Gastrocnemius medialis (tissue), 4 donors: ENCODE data around the gene FARS2. TPM values are rescaled to one million over a fixed set of nuclear protein-coding genes. Genes with fewer than 3 reads are reported as not detected.

Experiments used
- ATAC-seq, 2 donors: fragments of 150-250 bp; one replicate each; pipeline ENCODE4 v1.9.1; 2016
- DNase-seq, 2 donors: peaks; one replicate each; pipeline ENCODE4 v3.0.0-alpha.2; 2019
- H3K27ac ChIP-seq, 4 donors: fragments of 200-600 bp; sonication (generic); 1 replicate in 1 of 4; 2 replicates in 3 of 4; pipeline ENCODE4 v1.5.1; 2016 to 2018; ENCODE audit warnings: mild to moderate bottlenecking in 2 of 4, moderate library complexity in 1 of 4
- H3K27me3 ChIP-seq, 3 donors: fragments of 200-600 bp; sonication (generic) in 2 of 3; 1 replicate in 1 of 3; 2 replicates in 2 of 3; pipeline versions ENCODE4 v1.5.1 to v1.6.0; 2016 to 2019; ENCODE audit warnings: mild to moderate bottlenecking in 1 of 3, moderate library complexity in 1 of 3
- H3K36me3 ChIP-seq, 2 donors: fragments of 200-600 bp; sonication (generic) in 1 of 2; one replicate each; pipeline ENCODE4 v1.5.1; 2017 to 2018
- H3K4me1 ChIP-seq, 2 donors: fragments of 200-600 bp; sonication (generic) in 1 of 2; one replicate each; pipeline ENCODE4 v1.5.1; 2016 to 2017; ENCODE audit warnings: mild to moderate bottlenecking in 2 of 2
- H3K4me3 ChIP-seq, 4 donors: fragments of 200-600 bp; sonication (generic) in 3 of 4; 1 replicate in 1 of 4; 2 replicates in 3 of 4; pipeline ENCODE4 v1.5.1; 2016 to 2019; ENCODE audit warnings: mild to moderate bottlenecking in 2 of 4
- H3K9me3 ChIP-seq, 3 donors: fragments of 200-600 bp; sonication (generic) in 2 of 3; 1 replicate in 1 of 3; 2 replicates in 2 of 3; pipeline ENCODE4 v1.5.1; 2016 to 2019
- POLR2A ChIP-seq, 2 donors: fragments of 450-650 bp; IDR thresholded peaks; one replicate each; pipeline ENCODE4 v1.6.1; 2017; ENCODE audit warnings: antibody characterized with exemption in 2 of 2, mild to moderate bottlenecking in 2 of 2, moderate library complexity in 2 of 2
- in situ Hi-C, 4 donors: fragments of 200-750 bp; cut with MboI; loops; one replicate each; pipeline versions ENCODE4 v1.15.0 to v1.8.0; 2017; ENCODE audit warnings: low sequenced_read_pairs in 4 of 4
- intact Hi-C: fragments of 100-400 bp; cut with DNase I; formaldehyde crosslinking; loops from one replicate; pipeline ENCODE4 v1.15.1; 2023; ENCODE audit warnings: low total_unique reads
- total RNA-seq, 4 donors: library from RNA; depleted of rRNA; stranded (reverse); fragments of >200 nt; gene quantifications; one replicate each; pipeline versions ENCODE4 v1.1.0 to v1.2.3, GENCODE V29; 2016
- TF ChIP-seq, protein P1 (sequence below), 5 experiments: fragments of 450-650 bp in 3 of 5; fragments of 200-600 bp in 2 of 5; sonication (generic) in 2 of 5; IDR thresholded peaks in 4 of 5; conservative IDR thresholded peaks in 1 of 5; 1 replicate in 4 of 5; 2 replicates in 1 of 5; pipeline ENCODE4 v1.5.1; 2016 to 2019; ENCODE audit warnings: antibody characterized with exemption in 5 of 5, mild to moderate bottlenecking in 3 of 5, moderate library complexity in 3 of 5

Gene FARS2
- total RNA-seq, 4 donors from 2014 or later = 13.6 to 24.0 (median 15.8) TPM

DNA sequence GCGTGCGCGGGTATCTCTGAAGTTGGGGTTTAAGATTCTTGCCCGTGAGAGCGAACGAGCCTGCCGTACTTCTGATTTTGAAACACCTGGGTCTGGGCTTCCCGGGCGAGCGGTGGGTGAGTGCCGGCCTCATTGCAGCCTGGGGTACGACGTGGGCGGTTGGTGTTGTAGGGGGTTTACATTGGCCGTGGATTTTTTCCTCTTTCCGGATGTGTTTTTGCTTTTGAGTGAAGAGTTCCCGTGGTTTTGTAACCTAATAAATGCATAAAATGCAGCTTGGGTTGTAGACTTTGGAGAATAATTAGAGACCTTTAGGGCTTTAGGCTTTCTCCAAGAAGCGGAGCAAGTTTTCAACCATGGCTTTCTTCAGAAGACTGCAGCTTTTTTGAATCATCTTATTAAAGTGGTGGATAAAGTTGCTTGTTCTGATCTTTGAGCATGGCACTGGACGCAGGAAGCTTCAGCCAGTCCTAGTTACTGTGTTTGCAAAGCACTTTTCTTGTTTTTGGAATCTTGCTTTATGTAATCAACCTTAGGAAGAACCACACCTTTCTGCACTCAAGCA lies 314 bp downstream of the FARS2 start:
- TF ChIP-seq POLR2A (IDR thresholded peaks at IDR 0.05) = no peak
- TF ChIP-seq, protein P1, sequence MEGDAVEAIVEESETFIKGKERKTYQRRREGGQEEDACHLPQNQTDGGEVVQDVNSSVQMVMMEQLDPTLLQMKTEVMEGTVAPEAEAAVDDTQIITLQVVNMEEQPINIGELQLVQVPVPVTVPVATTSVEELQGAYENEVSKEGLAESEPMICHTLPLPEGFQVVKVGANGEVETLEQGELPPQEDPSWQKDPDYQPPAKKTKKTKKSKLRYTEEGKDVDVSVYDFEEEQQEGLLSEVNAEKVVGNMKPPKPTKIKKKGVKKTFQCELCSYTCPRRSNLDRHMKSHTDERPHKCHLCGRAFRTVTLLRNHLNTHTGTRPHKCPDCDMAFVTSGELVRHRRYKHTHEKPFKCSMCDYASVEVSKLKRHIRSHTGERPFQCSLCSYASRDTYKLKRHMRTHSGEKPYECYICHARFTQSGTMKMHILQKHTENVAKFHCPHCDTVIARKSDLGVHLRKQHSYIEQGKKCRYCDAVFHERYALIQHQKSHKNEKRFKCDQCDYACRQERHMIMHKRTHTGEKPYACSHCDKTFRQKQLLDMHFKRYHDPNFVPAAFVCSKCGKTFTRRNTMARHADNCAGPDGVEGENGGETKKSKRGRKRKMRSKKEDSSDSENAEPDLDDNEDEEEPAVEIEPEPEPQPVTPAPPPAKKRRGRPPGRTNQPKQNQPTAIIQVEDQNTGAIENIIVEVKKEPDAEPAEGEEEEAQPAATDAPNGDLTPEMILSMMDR (IDR thresholded peaks at IDR 0.05 in 4 of 5, conservative IDR thresholded peaks at IDR 0.05 in 1 of 5) = no peak
- H3K36me3 ChIP-seq = no peaks in the 10 kb centered on the region
- no peaks in the 10 kb centered on the region for H3K27me3 ChIP-seq
- ATAC-seq (no peak), DNase-seq (no peak)
- intact Hi-C loops = loop anchor here (2.0 to 10.0 kb wide), 6 partner anchors 41 to 1127 kb away; partner anchors contain the start of genes CDYL and ECI2
- peak overlapping the region; percentile 85 to 99 (median 94) for H3K27ac ChIP-seq
- peaks cover 15 to 24% of the 10 kb centered on the region in 2 donors for H3K4me1 ChIP-seq
- peak overlapping the region; percentile 58 to 97 (median 86) for H3K4me3 ChIP-seq
- in situ Hi-C loops = no loop called here
- no peaks in the 10 kb centered on the region for H3K9me3 ChIP-seq

DNA sequence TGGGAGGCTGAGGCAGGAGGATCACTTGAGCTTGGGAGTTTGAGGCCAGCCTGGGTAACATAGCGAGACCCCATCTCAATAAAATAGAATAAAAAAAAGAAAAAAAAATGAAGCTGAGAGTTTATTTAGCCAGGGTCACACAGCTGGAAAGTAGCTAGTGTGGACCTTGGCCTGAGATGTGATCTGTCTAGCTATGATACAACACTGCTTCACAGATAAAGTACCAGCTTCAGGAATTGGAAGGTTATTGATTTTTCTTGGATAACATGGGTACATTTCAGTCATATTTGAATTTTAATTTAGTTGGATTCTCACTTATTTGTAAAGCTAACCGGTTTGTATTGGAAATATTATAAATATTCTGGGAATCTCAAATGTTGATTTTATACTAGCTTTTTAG lies 5.1 kb downstream of the FARS2 start:
- H3K4me1 ChIP-seq = peaks cover 9 to 12% of the 10 kb centered on the region in 2 donors
- H3K4me3 ChIP-seq = no peak overlapping the region
- H3K9me3 ChIP-seq = no peaks in the 10 kb centered on the region
- H3K36me3 ChIP-seq = no peaks in the 10 kb centered on the region
- DNase-seq (no peak), ATAC-seq (no peak)
- TF ChIP-seq POLR2A (IDR thresholded peaks at IDR 0.05) = no peak
- TF ChIP-seq, protein P1 (IDR thresholded peaks at IDR 0.05 in 4 of 5, conservative IDR thresholded peaks at IDR 0.05 in 1 of 5) = no peak
- intact Hi-C loops (loop anchor here (10.0 kb wide), 1 partner anchor 1132 kb away; the partner anchor contains the start of gene ECI2), in situ Hi-C loops (no loop called here)
- no peaks in the 10 kb centered on the region for H3K27me3 ChIP-seq
- H3K27ac ChIP-seq = no peak overlapping the region

DNA sequence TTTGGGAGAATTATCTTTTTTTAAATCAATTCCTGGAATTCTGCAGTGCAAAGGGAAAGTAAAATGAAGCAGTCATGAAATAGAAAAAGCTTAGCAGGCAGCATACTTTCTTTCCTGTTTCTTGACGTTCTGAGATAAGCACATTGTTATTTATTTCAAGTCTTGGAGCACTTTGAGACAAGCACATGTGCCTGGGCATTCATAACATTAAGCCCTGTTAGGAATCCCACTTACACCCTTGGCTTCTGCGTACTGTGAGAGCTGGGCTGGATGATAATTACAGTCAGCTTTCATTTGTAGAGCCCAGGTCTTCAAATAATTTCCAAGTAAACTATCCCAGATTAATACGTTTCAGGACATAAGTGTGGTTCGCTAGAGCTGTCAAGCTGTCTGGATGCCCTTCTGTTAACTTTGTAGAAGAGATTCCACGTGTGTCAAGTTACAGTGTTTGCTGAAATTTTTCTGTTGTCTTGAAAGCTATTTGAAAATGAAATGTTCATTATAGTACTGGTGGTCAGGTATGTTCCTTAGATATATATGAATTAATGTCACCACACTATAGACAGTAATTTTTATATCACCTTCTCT lies 8.9 kb downstream of the FARS2 start:
- H3K4me3 ChIP-seq = no peak overlapping the region
- no peaks in the 10 kb centered on the region for H3K4me1 ChIP-seq
- DNase-seq (no peak), ATAC-seq (no peak)
- intact Hi-C loops = no loop called here
- in situ Hi-C loops = no loop called here
- H3K9me3 ChIP-seq = no peaks in the 10 kb centered on the region
- no peaks in the 10 kb centered on the region for H3K27me3 ChIP-seq
- H3K27ac ChIP-seq = no peak overlapping the region
- H3K36me3 ChIP-seq = no peaks in the 10 kb centered on the region
- TF ChIP-seq, protein P1 (IDR thresholded peaks at IDR 0.05 in 4 of 5, conservative IDR thresholded peaks at IDR 0.05 in 1 of 5) = no peak

DNA sequence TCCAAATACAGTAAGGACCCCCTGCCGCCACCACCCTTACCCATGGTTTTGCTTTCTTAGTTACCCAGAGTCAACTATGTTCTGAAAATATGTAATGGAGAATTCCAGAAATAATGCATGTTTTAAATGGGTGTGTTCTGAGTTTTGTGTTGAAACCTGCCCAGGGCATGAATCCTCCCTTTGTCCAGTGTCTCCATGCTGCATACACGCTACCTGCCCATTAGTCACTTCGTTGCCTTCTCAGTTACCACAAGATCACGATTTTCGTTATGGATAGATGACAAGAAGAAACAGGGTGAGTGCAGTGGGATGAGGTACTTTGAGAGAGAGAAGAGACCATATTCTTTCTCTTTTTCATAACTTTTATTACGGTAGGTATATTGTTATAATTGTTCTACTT lies 10.6 kb downstream of the FARS2 start:
- intact Hi-C loops (no loop called here), in situ Hi-C loops (no loop called here)

More for the DNA sequence above, 10.6 kb downstream of the FARS2 start:
- ATAC-seq (no peak), DNase-seq (no peak)
- H3K4me1 ChIP-seq = no peaks in the 10 kb centered on the region
- no peaks in the 10 kb centered on the region for H3K27me3 ChIP-seq
- H3K27ac ChIP-seq = no peak overlapping the region
- H3K4me3 ChIP-seq = no peak overlapping the region
- no peaks in the 10 kb centered on the region for H3K36me3 ChIP-seq
- TF ChIP-seq, protein P1 (IDR thresholded peaks at IDR 0.05 in 4 of 5, conservative IDR thresholded peaks at IDR 0.05 in 1 of 5) = no peak
- TF ChIP-seq POLR2A (IDR thresholded peaks at IDR 0.05) = no peak
- no peaks in the 10 kb centered on the region for H3K9me3 ChIP-seq
